SK-N-MC (cell line): ENCODE results near the gene RAB5A.

ENCODE experiments used
- EZH2 ChIP-seq: fragments of 200-600 bp; sonication (generic); IDR thresholded peaks from one replicate; pipeline ENCODE4 v1.6.1; 2017; ENCODE audit warnings: antibody characterized with exemption
- POLR2AphosphoS5 ChIP-seq: IDR thresholded peaks from 2 replicates; pipeline ENCODE4 v1.6.1; 2012; ENCODE audit warnings: mild to moderate bottlenecking, low read depth, low read length, borderline replicate concordance

GRCh38 chr3:20028905-20029331, 82.0 kb downstream of the RAB5A start:
- TF ChIP-seq EZH2 (no peak), POLR2AphosphoS5 (no peak)
